HEK293 (cell line): ENCODE data around the gene P4HA2.
A peak's percentile ranks its signal among the peaks of the same experiment; 100 is the strongest.

Source experiments
- CTCF ChIA-PET: fragments of 350-600 bp; formaldehyde crosslinking; extraction: SDS; loops from one replicate; lab custom pipeline; 2021; ENCODE audit warnings: antibody characterized with exemption; lab: Yijun Ruan, JAX
- POLR2A ChIA-PET: fragments of 300-600 bp; formaldehyde crosslinking; extraction: SDS; loops from one replicate; lab custom pipeline; 2020; ENCODE audit warnings: antibody characterized with exemption, inconsistent platforms; lab: Yijun Ruan, JAX
- H3K27ac ChIP-seq: fragments of 200-500 bp; sonication (Bioruptor generic); 2 replicates; pipeline ENCODE4 v1.5.1; 2014; ENCODE audit warnings: low read depth, low read length, control low read depth, inconsistent platforms; ENCODE audit errors: extremely low read depth
- H3K36me3 ChIP-seq, 2 experiments: fragments of 200-500 bp in 1 of 2; sonication (Bioruptor generic) in 1 of 2; 1 replicate in 1 of 2; 2 replicates in 1 of 2; pipeline ENCODE4 v1.5.1; 2014 to 2017; ENCODE audit warnings: inconsistent platforms in 2 of 2, low read length in 2 of 2; ENCODE audit not compliant: control insufficient read depth in 2 of 2, insufficient read depth in 1 of 2
- H3K4me1 ChIP-seq: fragments of 200-500 bp; sonication (Bioruptor generic); 2 replicates; pipeline ENCODE4 v1.5.1; 2014; ENCODE audit warnings: mild to moderate bottlenecking, low read length, inconsistent platforms; ENCODE audit not compliant: control insufficient read depth, insufficient read depth
- H3K4me3 ChIP-seq: 2 replicates; pipeline ENCODE4 v1.5.1; 2011; ENCODE audit warnings: low read depth, mild to moderate bottlenecking, control low read depth, low read length, moderate library complexity
- H3K9me3 ChIP-seq: fragments of 200-500 bp; sonication (Bioruptor generic); 2 replicates; pipeline ENCODE4 v1.5.1; 2014; ENCODE audit warnings: low read depth, low read length, inconsistent platforms; ENCODE audit not compliant: control insufficient read depth, insufficient read depth
- CTCF ChIP-seq: fragments of 450-650 bp; formaldehyde crosslinking; IDR thresholded peaks from 2 replicates; pipeline ENCODE4 v1.5.1; 2016; ENCODE audit warnings: missing biosample characterization, missing genetic modification characterization
- GLIS1 ChIP-seq: fragments of 450-650 bp; formaldehyde crosslinking; IDR thresholded peaks from 2 replicates; pipeline ENCODE4 v1.5.1; 2016; ENCODE audit warnings: missing biosample characterization, missing genetic modification characterization
- HOXA7 ChIP-seq: sonication (generic); formaldehyde crosslinking; IDR thresholded peaks from 2 replicates; pipeline ENCODE4 v1.8.1; 2022; ENCODE audit warnings: missing genetic modification reagents, borderline replicate concordance
- HOXD13 ChIP-seq: sonication (generic); formaldehyde crosslinking; IDR thresholded peaks from 2 replicates; pipeline ENCODE4 v1.8.0; 2022; ENCODE audit warnings: missing genetic modification reagents, borderline replicate concordance
- KLF9 ChIP-seq: fragments of 450-650 bp; formaldehyde crosslinking; IDR thresholded peaks from 2 replicates; pipeline ENCODE4 v1.5.1; 2016; ENCODE audit warnings: missing biosample characterization, missing genetic modification characterization, low read depth
- MYNN ChIP-seq: fragments of 450-650 bp; formaldehyde crosslinking; IDR thresholded peaks from 2 replicates; pipeline ENCODE4 v1.5.1; 2016; ENCODE audit warnings: missing biosample characterization, missing genetic modification characterization, borderline replicate concordance
- SALL2 ChIP-seq: fragments of 450-650 bp; formaldehyde crosslinking; IDR thresholded peaks from 2 replicates; pipeline ENCODE4 v1.5.0; 2017; ENCODE audit warnings: missing biosample characterization, mild to moderate bottlenecking, missing genetic modification characterization, borderline replicate concordance
- SETDB1 ChIP-seq: IDR thresholded peaks from one replicate; pipeline ENCODE4 v1.6.1; 2017; ENCODE audit warnings: mild to moderate bottlenecking, low read length, moderate library complexity, mixed read lengths; ENCODE audit not compliant: insufficient read length
- SP2 ChIP-seq: fragments of 450-650 bp; formaldehyde crosslinking; IDR thresholded peaks from 2 replicates; pipeline ENCODE4 v1.5.1; 2016; ENCODE audit warnings: missing biosample characterization, missing genetic modification characterization
- WT1 ChIP-seq: fragments of 450-650 bp; formaldehyde crosslinking; IDR thresholded peaks from 2 replicates; pipeline ENCODE4 v1.5.1; 2016; ENCODE audit warnings: missing biosample characterization, missing genetic modification characterization
- ZBTB1 ChIP-seq: fragments of 450-650 bp; formaldehyde crosslinking; IDR thresholded peaks from 2 replicates; pipeline ENCODE4 v1.5.1; 2016; ENCODE audit warnings: missing biosample characterization, missing genetic modification characterization
- ZBTB20 ChIP-seq: fragments of 450-650 bp; formaldehyde crosslinking; IDR thresholded peaks from 2 replicates; pipeline ENCODE4 v1.5.1; 2016; ENCODE audit warnings: missing biosample characterization, missing genetic modification characterization
- ZBTB7A ChIP-seq: fragments of 450-650 bp; formaldehyde crosslinking; IDR thresholded peaks from 2 replicates; pipeline ENCODE4 v1.5.1; 2016; ENCODE audit warnings: low read depth, missing biosample characterization, missing genetic modification characterization
- ZEB2 ChIP-seq: fragments of 450-650 bp; formaldehyde crosslinking; IDR thresholded peaks from 2 replicates; pipeline ENCODE4 v1.5.1; 2016; ENCODE audit warnings: missing biosample characterization, missing genetic modification characterization
- ZFP37 ChIP-seq: fragments of 450-650 bp; formaldehyde crosslinking; IDR thresholded peaks from 2 replicates; pipeline ENCODE4 v1.5.1; 2016; ENCODE audit warnings: missing biosample characterization, missing genetic modification characterization
- ZNF112 ChIP-seq: fragments of 450-650 bp; formaldehyde crosslinking; IDR thresholded peaks from 2 replicates; pipeline ENCODE4 v1.5.0; 2017; ENCODE audit warnings: missing biosample characterization, missing genetic modification characterization
- ZNF114 ChIP-seq: fragments of 450-650 bp; formaldehyde crosslinking; IDR thresholded peaks from 2 replicates; pipeline ENCODE4 v1.5.0; 2017; ENCODE audit warnings: missing biosample characterization, missing genetic modification characterization
- ZNF341 ChIP-seq: fragments of 450-650 bp; formaldehyde crosslinking; IDR thresholded peaks from 2 replicates; pipeline ENCODE4; 2016; ENCODE audit warnings: low read depth, missing biosample characterization, missing genetic modification characterization
- ZNF530 ChIP-seq: fragments of 450-650 bp; formaldehyde crosslinking; IDR thresholded peaks from 2 replicates; pipeline ENCODE4 v1.5.1; 2016; ENCODE audit warnings: low read depth, missing biosample characterization, missing genetic modification characterization
- ZNF544 ChIP-seq: fragments of 450-650 bp; formaldehyde crosslinking; IDR thresholded peaks from 2 replicates; pipeline ENCODE4 v1.5.0; 2017; ENCODE audit warnings: missing biosample characterization, missing genetic modification characterization
- ZNF624 ChIP-seq: fragments of 450-650 bp; formaldehyde crosslinking; IDR thresholded peaks from 2 replicates; pipeline ENCODE4 v1.5.1; 2017; ENCODE audit warnings: missing biosample characterization, missing genetic modification characterization
- ZNF670 ChIP-seq: fragments of 450-650 bp; formaldehyde crosslinking; IDR thresholded peaks from 2 replicates; pipeline ENCODE4 v1.5.1; 2016; ENCODE audit warnings: missing biosample characterization, missing genetic modification characterization, low read depth
- ZNF701 ChIP-seq: fragments of 450-650 bp; formaldehyde crosslinking; IDR thresholded peaks from 2 replicates; pipeline ENCODE4 v1.5.1; 2016; ENCODE audit warnings: missing biosample characterization, missing genetic modification characterization
- ZNF830 ChIP-seq: fragments of 450-650 bp; IDR thresholded peaks from 2 replicates; pipeline ENCODE4 v1.5.0; 2018; ENCODE audit warnings: missing biosample characterization, missing genetic modification characterization, low read depth, mild to moderate bottlenecking, moderate library complexity

The P4HA2 gene

DNA sequence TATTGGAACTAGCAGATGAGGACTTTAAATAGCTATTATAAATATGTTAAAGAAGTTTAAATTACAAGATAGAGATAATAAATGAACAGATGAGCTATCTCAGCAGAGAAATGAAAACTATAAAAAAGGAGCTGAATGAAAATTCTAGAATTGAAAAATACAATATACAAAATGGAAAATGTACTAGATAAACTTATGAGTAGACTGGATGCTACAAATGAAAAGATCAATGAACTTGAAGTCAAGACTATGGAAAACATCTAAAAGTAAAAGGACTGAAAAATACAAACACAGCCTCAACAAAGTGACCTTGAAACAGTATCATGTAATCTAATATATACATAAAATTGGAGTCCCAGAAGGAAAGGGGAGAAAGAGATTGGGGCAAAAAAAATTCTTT, 19.2 kb upstream of the P4HA2 start:
- no peak overlapping the region for H3K4me3 ChIP-seq
- TF ChIP-seq ZBTB7A (tag by site-specific recombination): no peak
- peak; percentile 77 for TF ChIP-seq SETDB1
- no peak for TF ChIP-seq ZNF544 (tag by site-specific recombination)
- H3K27ac ChIP-seq: no peak overlapping the region
- H3K9me3 ChIP-seq: no peaks in the 10 kb centered on the region
- CTCF ChIA-PET: interaction anchor here (0.7 to 6.8 kb wide), 4 partner anchors 8 to 254 kb away, joined by 3 to 52 read pairs (median 5); no protein-coding TSS in a partner anchor
- H3K4me1 ChIP-seq: no peaks in the 10 kb centered on the region
- no peaks in the 10 kb centered on the region for H3K36me3 ChIP-seq
- POLR2A ChIA-PET: no interaction called here

GRCh38 chr5:132245593-132245992, 17.9 kb upstream of the P4HA2 start:
- ChIA-PET POLR2A (no interaction called here), CTCF (interaction anchor here (1.6 to 6.8 kb wide), 2 partner anchors 7 to 255 kb away, joined by 5 to 52 read pairs; no protein-coding TSS in a partner anchor)
- H3K4me3 ChIP-seq: no peak overlapping the region
- H3K36me3 ChIP-seq: no peaks in the 10 kb centered on the region
- H3K9me3 ChIP-seq: no peaks in the 10 kb centered on the region
- H3K27ac ChIP-seq: no peak overlapping the region
- TF ChIP-seq WT1 (tag by site-specific recombination) (no peak), ZNF114 (tag by site-specific recombination) (no peak), ZBTB20 (tag by site-specific recombination) (no peak), ZFP37 (tag by site-specific recombination) (no peak), ZNF341 (tag by site-specific recombination) (no peak), ZNF112 (tag by site-specific recombination) (no peak), HOXD13 (no peak), ZNF624 (tag by site-specific recombination) (no peak)
- no peaks in the 10 kb centered on the region for H3K4me1 ChIP-seq

DNA sequence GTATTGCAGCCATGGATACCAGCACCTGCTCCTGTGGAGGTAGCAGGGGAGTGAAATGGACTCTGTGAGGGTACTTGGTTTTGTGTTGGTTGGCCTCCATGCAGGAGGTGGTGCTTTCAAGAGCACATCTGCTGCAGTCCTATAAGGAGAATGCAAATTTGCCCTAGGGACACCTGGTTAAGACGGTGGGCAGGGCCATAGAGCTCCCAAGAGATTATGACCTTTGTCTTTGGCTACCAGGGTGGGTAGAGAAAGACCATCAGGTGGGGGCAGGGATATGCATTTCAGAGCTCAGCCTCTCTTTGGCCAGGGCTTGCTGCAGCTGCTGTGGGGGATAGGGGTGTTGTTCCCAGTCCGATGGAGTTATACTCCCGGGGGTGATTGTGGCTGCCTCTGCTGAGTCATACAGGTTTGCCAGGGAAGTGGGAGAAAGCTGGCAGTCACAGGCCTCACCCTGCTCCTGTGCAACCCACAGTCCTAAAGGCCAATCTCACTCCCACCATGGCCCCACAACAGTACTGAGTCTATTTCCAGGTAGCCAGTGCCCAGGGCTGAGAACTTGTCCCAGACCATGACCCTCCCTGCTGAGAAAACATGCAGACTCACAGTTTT, 15.8 kb upstream of the P4HA2 start:
- CTCF ChIA-PET: interaction anchor here (0.7 kb wide), 2 partner anchors 223 to 774 kb away, joined by 3 read pairs; no protein-coding TSS in a partner anchor
- Histone ChIP-seq H3K27ac (no peak overlapping the region), H3K4me3 (no peak overlapping the region)
- no peak for TF ChIP-seq GLIS1 (tag by site-specific recombination)
- TF ChIP-seq KLF9 (tag by site-specific recombination): no peak
- no peak for TF ChIP-seq ZNF830 (tag by site-specific recombination)
- no peak for TF ChIP-seq SETDB1
- no peak for TF ChIP-seq ZEB2 (tag by site-specific recombination)
- TF ChIP-seq CTCF: no peak
- TF ChIP-seq MYNN (tag by site-specific recombination): no peak
- no peak for TF ChIP-seq ZBTB1 (tag by site-specific recombination)
- no peak for TF ChIP-seq SP2 (tag by site-specific recombination)
- no peak for TF ChIP-seq ZNF530 (tag by site-specific recombination)
- no peak for TF ChIP-seq ZNF670
- no peak for TF ChIP-seq ZNF701
- no peak for TF ChIP-seq SALL2 (tag by site-specific recombination)
- no peak for TF ChIP-seq HOXA7 (CRISPR knock-in tag)
- TF ChIP-seq ZBTB20 (tag by site-specific recombination): no peak
- TF ChIP-seq, all 188 proteins: peak for 0
- POLR2A ChIA-PET: no interaction called here
- no peaks in the 10 kb centered on the region for H3K36me3 ChIP-seq
- H3K4me1 ChIP-seq: no peaks in the 10 kb centered on the region
- H3K9me3 ChIP-seq: no peaks in the 10 kb centered on the region
